Keratinocyte (primary cell): ENCODE data around the gene CCT2. TPM values are rescaled to one million over a fixed set of nuclear protein-coding genes. Genes with fewer than 3 reads are reported as not detected.
A peak's percentile ranks its signal among the peaks of the same experiment; 100 is the strongest.

Experiments used
- DNase-seq: peaks from one replicate; pipeline ENCODE4 v3.0.0-alpha.2; 2011; ENCODE audit warnings: low read depth, missing footprints, low spot score
- FAIRE-seq: peaks from 2 replicates; lab custom pipeline; 2011; peaks lifted over from hg19 to GRCh38; lab: Jason Lieb, UNC
- H2AFZ ChIP-seq: 2 replicates; pipeline ENCODE4 v1.6.0; 2012; ENCODE audit warnings: low read length, control low read depth, inconsistent platforms; ENCODE audit not compliant: control insufficient read depth
- H3K27ac ChIP-seq: 2 replicates; pipeline ENCODE4 v1.5.1; 2011; ENCODE audit warnings: low read length; ENCODE audit not compliant: control insufficient read depth, insufficient read depth
- H3K27me3 ChIP-seq: 3 replicates; pipeline ENCODE4 v1.6.0; 2011; ENCODE audit warnings: low read length; ENCODE audit not compliant: control insufficient read depth, insufficient read depth; ENCODE audit errors: extremely low read depth
- H3K36me3 ChIP-seq, 2 experiments: 2 replicates in 1 of 2; 3 replicates in 1 of 2; pipeline ENCODE4 v1.5.1; 2011; ENCODE audit warnings: low read length in 2 of 2, mild to moderate bottlenecking in 1 of 2; ENCODE audit not compliant: control insufficient read depth in 2 of 2, insufficient read depth in 2 of 2; ENCODE audit errors: extremely low read depth in 1 of 2
- H3K4me1 ChIP-seq: 3 replicates; pipeline ENCODE4 v1.5.1; 2011; ENCODE audit warnings: low read length; ENCODE audit not compliant: control insufficient read depth, insufficient read depth; ENCODE audit errors: extremely low read depth
- H3K4me2 ChIP-seq: 3 replicates; pipeline ENCODE4 v1.6.0; 2011; ENCODE audit warnings: low read depth, low read length; ENCODE audit not compliant: control insufficient read depth, insufficient read depth; ENCODE audit errors: extremely low read depth
- H3K4me3 ChIP-seq, 3 experiments: fragments of 200-600 bp in 1 of 3; sonication (generic) in 1 of 3; 2 replicates in 2 of 3; 3 replicates in 1 of 3; pipeline ENCODE4 v1.5.1; 2011 to 2016; ENCODE audit warnings: low read length in 3 of 3, mild to moderate bottlenecking in 3 of 3, control low read depth in 2 of 3, inconsistent platforms in 1 of 3, low read depth in 1 of 3, mixed read lengths in 1 of 3, mixed run types in 1 of 3, moderate library complexity in 1 of 3; ENCODE audit not compliant: control insufficient read depth in 2 of 3, insufficient read depth in 2 of 3; ENCODE audit errors: extremely low read depth in 1 of 3
- H3K79me2 ChIP-seq: 2 replicates; pipeline ENCODE4 v1.6.0; 2012; ENCODE audit warnings: low read length; ENCODE audit not compliant: control insufficient read depth, insufficient read depth
- H3K9ac ChIP-seq: 3 replicates; pipeline ENCODE4 v1.6.0; 2011; ENCODE audit warnings: low read length; ENCODE audit not compliant: control insufficient read depth, insufficient read depth; ENCODE audit errors: extremely low read depth
- H3K9me1 ChIP-seq: 3 replicates; pipeline ENCODE4 v1.6.0; 2011; ENCODE audit warnings: low read length; ENCODE audit not compliant: control insufficient read depth, insufficient read depth; ENCODE audit errors: extremely low read depth
- H3K9me3 ChIP-seq: 2 replicates; pipeline ENCODE4 v1.5.1; 2012; ENCODE audit warnings: low read depth, low read length; ENCODE audit not compliant: control insufficient read depth
- H4K20me1 ChIP-seq: 3 replicates; pipeline ENCODE4 v1.6.0; 2011; ENCODE audit warnings: low read length; ENCODE audit not compliant: control insufficient read depth, insufficient read depth; ENCODE audit errors: extremely low read depth
- CTCF ChIP-seq, 3 experiments: IDR thresholded peaks in 1 of 3; conservative IDR thresholded peaks in 1 of 3; optimal IDR thresholded peaks in 1 of 3; 2 replicates in 2 of 3; 3 replicates in 1 of 3; pipeline versions ENCODE3 to v1.5.1; 2011; ENCODE audit warnings: low read length in 3 of 3, mild to moderate bottlenecking in 3 of 3, moderate library complexity in 2 of 3, control low read depth in 1 of 3, inconsistent platforms in 1 of 3; ENCODE audit not compliant: insufficient read depth in 2 of 3; ENCODE audit errors: extremely low read depth in 1 of 3
- EZH2 ChIP-seq: IDR thresholded peaks from one replicate; pipeline ENCODE4 v1.6.1; 2012; ENCODE audit warnings: inconsistent platforms, mild to moderate bottlenecking, low read length, moderate library complexity
- dilution Hi-C: fragments of 300-500 bp; cut with MboI; formaldehyde crosslinking; loops from one replicate; pipeline ENCODE4 v1.7.0; 2020; ENCODE audit warnings: low sequenced_read_pairs; ENCODE audit not compliant: extremely low pct_ligation_motif_present
- polyA plus RNA-seq, 5 experiments: library from polyadenylated mRNA; depleted of rRNA in 3 of 5; stranded (reverse) in 3 of 5; stranded (forward) in 1 of 5; unstranded in 1 of 5; fragments of >200 nt; gene quantifications; 1 replicate in 1 of 5; 2 replicates in 3 of 5; 3 replicates in 1 of 5; pipeline versions ENCODE4 v1.2.1 to v1.2.3, GENCODE V29; 2011 to 2012; ENCODE audit warnings: missing spikeins in 2 of 5, low read depth in 1 of 5, low replicate concordance in 1 of 5

Gene CCT2
- polyA plus RNA-seq, 1 donor (not counting 4 experiments of a cell fraction or from before 2014, with no cell fraction given), result 365 TPM

DNA sequence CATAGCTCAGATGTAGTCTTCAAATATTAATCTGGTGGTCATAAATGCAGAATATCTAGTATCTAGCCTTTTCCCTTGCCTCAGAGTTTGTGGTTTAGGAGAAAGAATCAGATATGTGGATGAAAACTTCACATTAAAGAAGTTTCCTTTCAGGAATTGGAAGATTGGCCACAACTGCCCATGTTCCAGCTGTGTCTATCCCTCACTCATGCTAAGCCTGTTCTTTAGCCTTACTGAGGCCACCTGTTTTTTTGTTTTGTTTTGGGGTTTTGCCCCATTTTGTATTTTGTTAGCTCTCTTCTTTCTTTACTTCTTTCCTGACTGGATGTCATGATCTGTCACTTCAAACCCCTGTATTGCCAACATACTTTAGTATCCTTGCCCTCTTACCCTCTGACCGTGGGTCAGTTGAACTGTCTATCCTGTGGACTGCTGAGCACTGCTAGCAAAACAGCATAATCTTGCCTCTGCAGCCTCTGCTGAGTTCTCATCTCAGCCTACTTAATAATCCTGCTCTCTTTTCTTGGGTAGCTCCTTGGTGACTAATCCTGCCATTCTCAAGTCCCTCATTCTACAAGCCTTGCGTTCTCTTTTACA, 22.0 kb upstream of the CCT2 start:
- Histone ChIP-seq H3K27ac (no peak overlapping the region), H3K9ac (no peak overlapping the region), H3K79me2 (peaks cover 19% of the 10 kb centered on the region), H2AFZ (no peak overlapping the region), H4K20me1 (no peaks in the 10 kb centered on the region), H3K4me2 (no peak overlapping the region), H3K27me3 (no peaks in the 10 kb centered on the region), H3K9me1 (no peaks in the 10 kb centered on the region), H3K9me3 (no peaks in the 10 kb centered on the region), H3K4me1 (no peaks in the 10 kb centered on the region), H3K36me3 (peaks cover 5 to 10% of the 10 kb centered on the region in 2 experiments), H3K4me3 (no peak overlapping the region)
- dilution Hi-C loops, result no loop called here
- DNase-seq, result no peak
- no peak for FAIRE-seq
- TF ChIP-seq CTCF (optimal IDR thresholded peaks at IDR 0.05 in 1 of 3, IDR thresholded peaks at IDR 0.05 in 1 of 3, conservative IDR thresholded peaks at IDR 0.05 in 1 of 3; ENCODE audit: extremely low read depth in 1 of 3, insufficient read depth in 2 of 3, low read length in 3 of 3) (no peak), EZH2 (no peak)

DNA sequence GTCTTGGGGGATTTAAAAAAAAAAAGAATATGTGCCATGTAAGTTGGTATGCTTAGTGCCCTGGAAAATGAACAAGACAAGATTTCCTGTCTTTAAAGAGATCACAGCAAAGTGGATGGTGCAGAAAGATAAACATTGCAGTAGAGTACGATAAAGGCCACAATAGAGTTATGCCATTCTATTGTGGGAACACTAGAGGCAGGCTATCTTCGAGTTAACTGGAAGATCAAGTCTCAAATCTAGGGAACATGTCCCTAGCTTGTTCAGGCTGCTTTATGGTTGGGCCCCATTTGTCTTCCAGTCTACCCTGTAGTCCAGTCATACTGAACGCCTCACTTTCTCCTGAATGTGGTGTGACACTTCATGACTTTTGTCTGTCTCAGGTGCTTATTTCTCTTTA, 18.7 kb upstream of the CCT2 start:
- DNase-seq (no peak), FAIRE-seq (peak; percentile 26)
- H4K20me1 ChIP-seq, result no peaks in the 10 kb centered on the region
- peaks cover 22% of the 10 kb centered on the region for H3K4me1 ChIP-seq
- no peak overlapping the region for H3K4me2 ChIP-seq
- dilution Hi-C loops, result no loop called here
- H2AFZ ChIP-seq, result no peak overlapping the region
- no peak overlapping the region for H3K4me3 ChIP-seq
- no peak overlapping the region for H3K9ac ChIP-seq
- TF ChIP-seq CTCF (optimal IDR thresholded peaks at IDR 0.05 in 1 of 3, IDR thresholded peaks at IDR 0.05 in 1 of 3, conservative IDR thresholded peaks at IDR 0.05 in 1 of 3; ENCODE audit: extremely low read depth in 1 of 3, insufficient read depth in 2 of 3, low read length in 3 of 3), result peak in 1 of 3 experiments; percentile 25
- no peak for TF ChIP-seq EZH2
- H3K9me3 ChIP-seq, result no peaks in the 10 kb centered on the region
- peaks cover 10 to 11% of the 10 kb centered on the region in 2 experiments for H3K36me3 ChIP-seq
- no peaks in the 10 kb centered on the region for H3K9me1 ChIP-seq
- no peak overlapping the region for H3K27ac ChIP-seq
- no peaks in the 10 kb centered on the region for H3K27me3 ChIP-seq
- H3K79me2 ChIP-seq, result no peaks in the 10 kb centered on the region
